PC-9 (cell line): ENCODE results near the gene CPPED1. TPM values are rescaled to one million over a fixed set of nuclear protein-coding genes. Genes with fewer than 3 reads are reported as not detected.

Experiments
- BruUV-seq: library from RNA; stranded (reverse); fragments of 400-500 nt; replicated peaks from 2 replicates; lab custom pipeline; 2021; lab: Mats Ljungman, UMichigan
- CTCF ChIA-PET: fragments of 300-600 bp; sonication (Branson Sonifier 250); formaldehyde crosslinking; loops from one replicate; lab custom pipeline; 2022; ENCODE audit warnings: antibody characterized with exemption; lab: Charles Lee
- POLR2A ChIA-PET: fragments of 300-600 bp; sonication (Branson Sonifier 250); formaldehyde crosslinking; loops from one replicate; lab custom pipeline; 2022; ENCODE audit warnings: antibody characterized with exemption; ENCODE audit not compliant: unreplicated experiment; lab: Charles Lee
- DNase-seq, 2 experiments: peaks; one replicate each; pipeline versions ENCODE4 v3.0.0 to v3.0.0-alpha.2; 2015 to 2022; ENCODE audit warnings: mixed read lengths in 1 of 2
- H2AFZ ChIP-seq: fragments of 200-600 bp; sonication (generic); 2 replicates; pipeline ENCODE4 v1.8.1; 2017; ENCODE audit warnings: antibody characterized with exemption
- H3F3A ChIP-seq: fragments of 200-600 bp; sonication (generic); 2 replicates; pipeline ENCODE4 v1.8.1; 2017; ENCODE audit warnings: antibody characterized with exemption, mild to moderate bottlenecking, low read depth; ENCODE audit not compliant: insufficient read depth
- H3K27ac ChIP-seq: fragments of 200-600 bp; sonication (generic); 2 replicates; pipeline ENCODE4 v1.6.1; 2016; ENCODE audit warnings: mixed run types
- H3K27me3 ChIP-seq: fragments of 200-600 bp; sonication (generic); 2 replicates; pipeline ENCODE4 v1.6.1; 2016; ENCODE audit warnings: low read depth, mixed run types; ENCODE audit not compliant: insufficient read depth
- H3K36me3 ChIP-seq: fragments of 200-600 bp; sonication (generic); 2 replicates; pipeline ENCODE4 v1.6.1; 2016; ENCODE audit warnings: low read depth, mixed run types
- H3K4me1 ChIP-seq: fragments of 200-600 bp; sonication (generic); replicated peaks from 2 replicates; pipeline ENCODE4 v1.6.1; 2016; ENCODE audit warnings: mixed run types; ENCODE audit not compliant: insufficient read depth
- H3K4me2 ChIP-seq: fragments of 200-600 bp; sonication (generic); 2 replicates; pipeline ENCODE4 v1.6.1; 2017; ENCODE audit warnings: mixed run types
- H3K4me3 ChIP-seq: fragments of 200-600 bp; sonication (generic); 2 replicates; pipeline ENCODE4 v1.6.1; 2016; ENCODE audit warnings: mixed run types
- H3K79me2 ChIP-seq: fragments of 200-600 bp; sonication (generic); 2 replicates; pipeline ENCODE4 v1.6.1; 2017; ENCODE audit warnings: low read depth, mixed run types
- H3K9me2 ChIP-seq: fragments of 200-600 bp; sonication (generic); 2 replicates; pipeline ENCODE4 v1.8.1; 2017; ENCODE audit warnings: mild to moderate bottlenecking; ENCODE audit not compliant: insufficient read depth
- H3K9me3 ChIP-seq: fragments of 200-600 bp; sonication (generic); 2 replicates; pipeline ENCODE4 v1.8.1; 2016; ENCODE audit warnings: low read depth; ENCODE audit not compliant: insufficient read depth
- H4K20me1 ChIP-seq: fragments of 200-600 bp; sonication (generic); 2 replicates; pipeline ENCODE4 v1.8.1; 2017; ENCODE audit not compliant: insufficient read depth
- EZH2 ChIP-seq: fragments of 200-600 bp; sonication (generic); IDR thresholded peaks from 2 replicates; pipeline ENCODE4 v1.8.0; 2017; ENCODE audit warnings: antibody characterized with exemption, low read depth
- intact Hi-C: fragments of 100-400 bp; cut with micrococcal nuclease; formaldehyde crosslinking; loops from one replicate; pipeline ENCODE4 v1.10.0; 2022; ENCODE audit not compliant: unreplicated experiment
- total RNA-seq: library from RNA; stranded (reverse); gene quantifications from 2 replicates; pipeline ENCODE4 v1.2.3, GENCODE V29; 2021
- TF ChIP-seq, protein P1 (sequence below): fragments of 200-600 bp; sonication (generic); conservative IDR thresholded peaks from 2 replicates; pipeline ENCODE4 v1.6.1; 2017; ENCODE audit warnings: mixed run types, antibody characterized with exemption, mild to moderate bottlenecking, moderate library complexity

The CPPED1 gene
- total RNA-seq, 1 experiment from 2014 or later: 66.9 TPM

DNA sequence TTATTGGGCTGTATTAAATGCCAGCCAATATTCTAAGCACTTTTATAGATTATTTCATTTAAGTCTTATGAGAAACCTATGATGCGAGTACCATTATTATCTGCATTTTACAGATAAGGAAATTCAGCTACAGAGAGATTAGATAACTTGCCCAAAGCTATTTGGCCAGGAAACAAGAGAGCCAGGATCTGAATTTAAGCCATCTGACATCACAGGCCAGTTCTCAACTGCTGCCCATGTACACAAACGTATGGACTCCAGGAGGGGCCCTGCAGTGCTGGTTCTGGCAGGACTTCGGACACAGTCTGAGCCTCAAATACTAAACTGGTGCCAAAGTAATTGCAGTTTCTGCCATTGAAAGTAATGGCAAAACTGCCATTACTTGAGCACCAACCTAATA lies 40.2 kb downstream of the CPPED1 start:
- no peaks in the 10 kb centered on the region for H3K27me3 ChIP-seq
- no peaks in the 10 kb centered on the region for H3K4me1 ChIP-seq
- no peak overlapping the region for H3K27ac ChIP-seq
- no peaks in the 10 kb centered on the region for H3F3A ChIP-seq
- H3K36me3 ChIP-seq: peaks cover 3% of the 10 kb centered on the region; the same call in 1 of the 2 replicates
- no peaks in the 10 kb centered on the region for H3K9me2 ChIP-seq
- BruUV-seq: no TSS peak
- intact Hi-C loops: no loop called here
- H3K79me2 ChIP-seq: peaks cover 18% of the 10 kb centered on the region; the same call in 1 of the 2 replicates
- no peak overlapping the region for H3K4me3 ChIP-seq
- H3K4me2 ChIP-seq: no peak overlapping the region
- TF ChIP-seq, protein P1, sequence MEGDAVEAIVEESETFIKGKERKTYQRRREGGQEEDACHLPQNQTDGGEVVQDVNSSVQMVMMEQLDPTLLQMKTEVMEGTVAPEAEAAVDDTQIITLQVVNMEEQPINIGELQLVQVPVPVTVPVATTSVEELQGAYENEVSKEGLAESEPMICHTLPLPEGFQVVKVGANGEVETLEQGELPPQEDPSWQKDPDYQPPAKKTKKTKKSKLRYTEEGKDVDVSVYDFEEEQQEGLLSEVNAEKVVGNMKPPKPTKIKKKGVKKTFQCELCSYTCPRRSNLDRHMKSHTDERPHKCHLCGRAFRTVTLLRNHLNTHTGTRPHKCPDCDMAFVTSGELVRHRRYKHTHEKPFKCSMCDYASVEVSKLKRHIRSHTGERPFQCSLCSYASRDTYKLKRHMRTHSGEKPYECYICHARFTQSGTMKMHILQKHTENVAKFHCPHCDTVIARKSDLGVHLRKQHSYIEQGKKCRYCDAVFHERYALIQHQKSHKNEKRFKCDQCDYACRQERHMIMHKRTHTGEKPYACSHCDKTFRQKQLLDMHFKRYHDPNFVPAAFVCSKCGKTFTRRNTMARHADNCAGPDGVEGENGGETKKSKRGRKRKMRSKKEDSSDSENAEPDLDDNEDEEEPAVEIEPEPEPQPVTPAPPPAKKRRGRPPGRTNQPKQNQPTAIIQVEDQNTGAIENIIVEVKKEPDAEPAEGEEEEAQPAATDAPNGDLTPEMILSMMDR: no peak
- no peak for TF ChIP-seq EZH2
- no peak for DNase-seq
- no peaks in the 10 kb centered on the region for H3K9me3 ChIP-seq
- CTCF ChIA-PET: no interaction called here
- H4K20me1 ChIP-seq: peaks cover 5% of the 10 kb centered on the region; the same call in 1 of the 2 replicates
- H2AFZ ChIP-seq: no peak overlapping the region
- POLR2A ChIA-PET: no interaction called here

DNA sequence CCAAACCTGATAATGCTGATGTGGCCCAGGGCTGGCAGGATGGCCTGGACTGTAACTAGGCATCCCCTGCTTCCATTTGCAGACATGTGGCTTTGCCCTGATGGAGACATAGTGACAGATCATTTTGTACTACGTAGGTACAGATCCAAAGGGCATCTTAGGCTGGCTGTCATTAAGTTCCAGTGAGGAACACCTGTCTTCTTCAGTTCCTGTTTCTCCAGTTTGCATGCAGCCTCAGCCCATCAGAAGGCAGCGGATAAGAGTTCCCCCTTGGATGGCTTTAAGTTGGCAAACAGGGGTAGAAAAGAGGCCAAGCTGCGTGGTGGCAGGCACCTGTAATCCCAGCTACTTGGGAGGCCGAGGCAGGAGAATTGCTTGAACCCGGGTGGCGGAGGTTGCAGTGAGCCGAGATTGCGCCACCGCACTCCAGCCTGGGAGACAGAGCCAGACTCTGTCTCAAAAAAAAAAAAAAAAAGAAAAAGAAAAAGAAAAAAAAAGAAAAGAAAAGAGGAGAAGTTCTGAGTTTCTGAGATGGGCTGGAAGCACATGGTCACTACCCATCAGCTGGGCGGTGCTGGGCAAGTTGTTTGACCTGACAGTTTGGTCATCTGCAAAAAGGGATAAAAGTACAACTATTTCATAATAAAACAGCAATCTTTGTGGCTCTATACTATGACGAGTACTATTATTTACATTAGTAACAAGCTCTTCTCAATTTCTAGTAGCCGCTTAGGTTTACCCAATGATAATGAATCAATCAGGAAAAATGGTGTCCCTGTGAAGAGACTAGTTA lies 42.7 kb downstream of the CPPED1 start:
- CTCF ChIA-PET: no interaction called here
- POLR2A ChIA-PET: no interaction called here

DNA sequence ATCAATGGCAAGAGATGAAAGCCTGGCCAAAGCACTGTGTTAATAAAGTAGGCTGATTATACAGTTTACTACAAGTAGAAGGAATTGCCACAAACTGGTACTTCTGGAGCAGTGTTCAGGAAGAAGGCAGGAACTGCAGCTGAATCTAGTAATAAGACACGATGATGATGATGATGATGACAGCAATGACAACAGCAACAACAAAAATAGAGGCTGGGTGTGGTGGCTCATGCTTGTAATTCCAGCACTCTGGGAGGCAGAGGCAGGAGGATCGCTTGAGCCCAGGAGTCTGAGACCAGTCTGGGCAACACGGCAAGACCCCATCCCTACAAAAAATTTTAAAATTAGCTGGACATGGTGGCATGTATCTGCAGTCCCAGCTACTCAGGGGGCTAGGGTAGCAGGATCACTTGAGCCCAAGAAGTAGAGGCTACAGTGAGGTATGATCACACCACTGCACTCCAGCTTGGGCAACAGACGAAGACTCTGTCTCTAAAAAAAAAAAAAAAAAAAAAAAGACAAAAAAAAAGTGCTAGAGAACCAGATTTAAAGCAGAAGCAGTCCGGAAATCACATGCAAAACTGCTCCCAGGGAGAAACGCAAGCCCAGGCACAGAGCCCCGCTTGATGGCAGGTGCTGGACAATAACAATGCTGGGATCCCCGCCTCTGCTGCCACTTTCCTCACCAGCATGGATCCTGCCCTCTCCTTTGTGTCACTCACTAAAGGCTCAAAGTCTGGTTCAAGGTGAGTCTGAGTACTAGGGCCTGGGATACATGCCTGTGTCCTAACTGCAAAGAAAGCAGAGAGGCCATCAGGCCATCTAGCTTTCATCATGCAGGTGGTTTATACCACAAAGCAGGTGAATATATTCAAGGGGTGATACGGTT lies 44.8 kb downstream of the CPPED1 start:
- peaks cover 9% of the 10 kb centered on the region; the same call in 1 of the 2 replicates for H3K79me2 ChIP-seq
- no peak for DNase-seq
- H3K27ac ChIP-seq: no peak overlapping the region
- TF ChIP-seq EZH2: no peak
- TF ChIP-seq, protein P1: no peak
- ChIA-PET CTCF (no interaction called here), POLR2A (interaction anchor here (0.6 kb wide), 1 partner anchor 1561 kb away, joined by 8 read pairs; no protein-coding TSS in a partner anchor)
- no peaks in the 10 kb centered on the region for H3K4me1 ChIP-seq
- H4K20me1 ChIP-seq: peaks cover 15% of the 10 kb centered on the region
- H3F3A ChIP-seq: no peaks in the 10 kb centered on the region
- no peaks in the 10 kb centered on the region for H3K9me2 ChIP-seq
- H3K27me3 ChIP-seq: no peaks in the 10 kb centered on the region
- H3K4me3 ChIP-seq: no peak overlapping the region
- no TSS peak for BruUV-seq
- intact Hi-C loops: no loop called here
- H2AFZ ChIP-seq: no peak overlapping the region
- no peak overlapping the region for H3K4me2 ChIP-seq
- H3K9me3 ChIP-seq: no peaks in the 10 kb centered on the region
- H3K36me3 ChIP-seq: peaks cover 3% of the 10 kb centered on the region; the same call in 1 of the 2 replicates

More for the DNA sequence above, 42.7 kb downstream of the CPPED1 start:
- no peaks in the 10 kb centered on the region for H3K4me1 ChIP-seq
- intact Hi-C loops: no loop called here
- no peak overlapping the region for H3K4me2 ChIP-seq
- peaks cover 6% of the 10 kb centered on the region; the same call in 1 of the 2 replicates for H4K20me1 ChIP-seq
- no TSS peak for BruUV-seq
- peaks cover 3% of the 10 kb centered on the region; the same call in 1 of the 2 replicates for H3K36me3 ChIP-seq
- H3K27ac ChIP-seq: no peak overlapping the region
- no peak overlapping the region for H3K4me3 ChIP-seq
- no peak for DNase-seq
- no peak for TF ChIP-seq EZH2
- TF ChIP-seq, protein P1: no peak
- H3F3A ChIP-seq: no peaks in the 10 kb centered on the region
- no peaks in the 10 kb centered on the region for H3K27me3 ChIP-seq
- H3K79me2 ChIP-seq: peaks cover 20% of the 10 kb centered on the region
- no peaks in the 10 kb centered on the region for H3K9me2 ChIP-seq
- H3K9me3 ChIP-seq: no peaks in the 10 kb centered on the region
- H2AFZ ChIP-seq: no peak overlapping the region
